Activated CD4-positive, alpha-beta T cell treated with anti-CD3 and anti-CD28 coated beads, Interleukin-2, amount 10 ng/mL, durations not matched to agents 24 days and 14 days (primary cell): ENCODE data around the gene COMT. TPM values are rescaled to one million over a fixed set of nuclear protein-coding genes. Genes with fewer than 3 reads are reported as not detected.

ENCODE experiments used
- DNase-seq: peaks from one replicate; pipeline ENCODE4 v3.0.0; 2022
- H3K27ac Mint-ChIP-seq: one replicate; pipeline ENCODE4 v1.8.0; 2022; ENCODE audit warnings: mild to moderate bottlenecking, mixed read lengths
- H3K27me3 Mint-ChIP-seq: one replicate; pipeline ENCODE4 v1.8.0; 2022; ENCODE audit warnings: mixed read lengths
- H3K36me3 Mint-ChIP-seq: one replicate; pipeline ENCODE4 v1.8.0; 2022; ENCODE audit warnings: low read depth, mild to moderate bottlenecking, mixed read lengths
- H3K4me1 Mint-ChIP-seq: one replicate; pipeline ENCODE4 v1.8.0; 2021; ENCODE audit warnings: mixed read lengths
- H3K4me3 Mint-ChIP-seq: one replicate; pipeline ENCODE4 v1.8.0; 2022; ENCODE audit warnings: mild to moderate bottlenecking, moderate library complexity, mixed read lengths
- H3K9me3 Mint-ChIP-seq: one replicate; pipeline ENCODE4 v1.8.0; 2021; ENCODE audit warnings: mixed read lengths
- intact Hi-C: fragments of 100-400 bp; cut with micrococcal nuclease; formaldehyde crosslinking; loops from one replicate; pipeline ENCODE4 v1.15.1; 2023
- total RNA-seq: library from RNA; stranded (reverse); gene quantifications from 2 replicates; pipeline ENCODE4 v1.2.3, GENCODE V29; 2022

Gene COMT
- total RNA-seq, 1 donor from 2014 or later = 110 TPM

DNA sequence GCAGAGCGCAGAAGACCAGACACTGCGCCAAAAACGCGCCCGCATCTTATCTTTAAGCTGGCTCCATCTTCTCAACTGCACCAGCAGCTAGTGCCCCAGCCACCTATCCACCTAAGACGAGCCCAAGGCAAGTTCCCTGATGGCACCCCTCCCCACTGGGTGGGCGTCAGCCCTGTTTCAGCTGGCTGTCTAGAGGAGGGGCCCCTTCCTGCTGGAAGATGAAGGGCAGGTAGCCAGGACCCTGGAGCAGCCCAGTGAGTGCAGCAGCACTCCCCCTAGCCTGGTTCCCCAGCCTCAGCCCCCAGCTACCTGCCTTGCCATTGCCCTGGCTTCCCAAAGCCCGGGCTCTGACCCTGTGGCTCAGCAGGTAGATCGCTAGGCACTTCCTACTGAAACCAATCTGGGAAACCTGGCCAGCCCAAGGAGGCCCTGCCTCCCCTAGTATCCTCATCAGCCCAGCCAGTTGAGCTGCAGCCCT is 46.8 kb downstream of the COMT start:
- no peaks in the 10 kb centered on the region for H3K36me3 Mint-ChIP-seq
- H3K27me3 Mint-ChIP-seq = peaks cover 3% of the 10 kb centered on the region

DNA sequence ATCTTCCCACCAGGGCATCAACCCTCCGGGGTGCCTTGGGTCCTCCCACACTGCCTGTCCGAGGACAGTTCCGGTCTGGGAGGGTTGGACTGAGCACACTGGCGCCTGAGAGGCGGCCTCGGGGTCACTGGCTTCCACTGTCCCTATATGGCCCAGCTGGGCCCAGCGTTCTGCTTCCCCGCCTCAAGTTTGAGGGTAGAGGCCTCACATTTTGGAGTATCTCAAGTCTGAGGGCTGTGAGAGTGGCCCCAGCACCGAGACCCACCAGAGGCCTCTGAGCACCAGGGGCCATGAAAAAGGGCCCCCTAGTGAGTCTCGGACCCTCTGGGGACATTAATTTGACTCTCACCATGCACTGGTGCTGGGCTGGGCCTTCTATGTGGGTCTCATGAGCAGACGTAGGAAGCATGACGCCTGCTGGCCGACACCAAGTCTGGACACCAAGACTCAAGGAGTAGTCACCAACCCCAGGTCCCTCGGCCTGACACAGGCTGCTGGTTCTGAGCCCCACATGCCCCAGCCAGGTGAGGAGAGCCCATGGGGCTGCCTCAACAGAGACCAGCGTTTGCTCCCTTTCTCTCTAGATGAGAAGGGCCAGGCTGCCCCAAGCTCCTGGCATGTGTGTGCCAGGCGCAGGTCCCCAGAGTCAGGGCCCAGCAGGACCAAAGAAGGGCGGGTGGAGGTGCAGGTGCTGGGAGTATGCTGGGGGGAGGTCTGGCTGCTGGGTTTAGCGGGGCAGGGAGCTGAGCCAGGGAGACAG is 47.6 kb downstream of the COMT start:
- intact Hi-C loops = no loop called here
- H3K27me3 Mint-ChIP-seq = peaks cover 3% of the 10 kb centered on the region
- H3K9me3 Mint-ChIP-seq = no peaks in the 10 kb centered on the region
- DNase-seq = no peak
- H3K4me1 Mint-ChIP-seq = no peaks in the 10 kb centered on the region
- no peak overlapping the region for H3K27ac Mint-ChIP-seq
- H3K36me3 Mint-ChIP-seq = no peaks in the 10 kb centered on the region
- H3K4me3 Mint-ChIP-seq = no peak overlapping the region

More for the DNA sequence above, 46.8 kb downstream of the COMT start:
- DNase-seq = no peak
- no peaks in the 10 kb centered on the region for H3K4me1 Mint-ChIP-seq
- H3K9me3 Mint-ChIP-seq = no peaks in the 10 kb centered on the region
- H3K27ac Mint-ChIP-seq = no peak overlapping the region
- H3K4me3 Mint-ChIP-seq = no peak overlapping the region
- intact Hi-C loops = no loop called here

DNA sequence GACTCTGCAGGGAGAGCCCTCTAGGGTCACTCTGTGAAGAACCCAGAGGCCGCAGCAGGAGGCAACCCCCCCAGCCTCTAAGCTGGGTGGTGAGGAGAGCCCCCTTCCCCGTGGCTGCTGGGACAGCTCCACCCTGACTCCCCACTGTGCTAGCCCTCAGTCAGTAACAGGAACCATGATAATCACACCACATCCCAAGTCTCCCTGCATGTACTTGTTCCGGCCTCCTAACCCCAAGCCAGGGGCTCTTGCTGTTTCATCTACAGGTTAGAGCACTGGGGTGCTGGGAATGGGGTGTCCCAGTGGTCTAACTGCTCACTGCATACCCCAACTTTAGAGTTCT is 48.1 kb downstream of the COMT start:
- intact Hi-C loops = no loop called here
- no peaks in the 10 kb centered on the region for H3K36me3 Mint-ChIP-seq
- peaks cover 3% of the 10 kb centered on the region for H3K27me3 Mint-ChIP-seq
- H3K27ac Mint-ChIP-seq = no peak overlapping the region
- no peak overlapping the region for H3K4me3 Mint-ChIP-seq
- no peak for DNase-seq
- H3K9me3 Mint-ChIP-seq = no peaks in the 10 kb centered on the region
- H3K4me1 Mint-ChIP-seq = no peaks in the 10 kb centered on the region

DNA sequence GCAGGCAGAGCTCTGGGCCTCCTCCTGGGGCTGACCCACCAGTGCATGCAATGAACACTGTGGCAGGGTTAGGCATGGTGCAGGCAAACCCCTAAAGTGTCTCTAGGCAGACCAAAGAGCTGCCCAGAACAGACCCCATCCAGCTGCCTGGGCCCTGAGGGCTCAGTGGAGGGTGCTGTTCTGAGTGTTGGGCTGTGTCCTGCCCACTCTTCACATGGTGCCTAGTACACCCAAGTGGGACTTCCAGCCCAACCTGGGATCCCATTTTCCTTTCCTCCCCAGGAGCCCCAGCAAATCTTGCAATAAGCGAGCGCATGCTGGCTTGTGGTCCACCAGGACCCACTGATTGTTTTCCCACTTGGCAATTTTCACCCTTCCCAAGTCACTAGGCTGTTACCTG is 48.6 kb downstream of the COMT start:
- intact Hi-C loops = no loop called here
- Mint-ChIP-seq H3K27me3 (peaks cover 3% of the 10 kb centered on the region), H3K9me3 (no peaks in the 10 kb centered on the region), H3K27ac (no peak overlapping the region), H3K4me3 (no peak overlapping the region), H3K36me3 (no peaks in the 10 kb centered on the region), H3K4me1 (no peaks in the 10 kb centered on the region)
- no peak for DNase-seq

DNA sequence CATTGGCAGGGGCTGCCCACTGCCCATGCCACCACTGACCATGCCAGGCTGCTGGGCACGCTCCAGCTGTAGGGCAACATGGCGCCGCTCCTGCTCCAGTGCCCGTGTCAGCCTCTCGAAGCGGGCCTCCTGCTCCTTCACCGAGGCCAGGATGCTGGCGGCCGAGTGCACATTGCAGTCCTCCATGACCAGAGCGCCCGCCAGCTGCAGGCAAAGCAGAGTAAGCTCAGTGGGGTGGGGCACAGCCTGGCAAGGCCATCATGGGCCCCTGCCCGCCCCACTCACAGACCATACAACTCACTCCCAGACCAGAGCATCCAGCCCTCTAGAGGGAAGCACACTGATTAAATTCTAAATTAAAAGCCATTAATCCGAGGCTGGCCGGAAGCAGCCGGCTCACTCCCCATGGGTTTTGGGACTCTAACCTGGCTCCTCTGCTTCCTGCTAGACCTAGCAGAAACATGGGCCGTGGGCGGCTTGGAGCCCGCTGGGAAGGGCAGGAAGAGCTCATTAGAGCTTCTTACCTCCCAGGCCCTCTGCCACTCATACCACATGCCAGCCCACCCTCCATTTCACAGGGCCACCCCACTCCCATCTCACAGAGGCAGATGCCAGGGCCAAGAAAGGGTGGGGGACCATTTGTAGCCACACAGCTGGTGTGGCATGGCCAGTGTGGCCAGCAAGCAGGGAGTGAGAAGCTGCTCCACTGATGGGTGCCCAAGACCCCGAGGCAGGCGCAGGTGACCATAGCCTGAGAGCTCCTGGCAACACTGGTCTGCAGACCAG is 49.2 kb downstream of the COMT start:
- no peak for DNase-seq
- H3K27me3 Mint-ChIP-seq = no peaks in the 10 kb centered on the region
- intact Hi-C loops = no loop called here
- no peaks in the 10 kb centered on the region for H3K36me3 Mint-ChIP-seq
- H3K9me3 Mint-ChIP-seq = no peaks in the 10 kb centered on the region
- no peaks in the 10 kb centered on the region for H3K4me1 Mint-ChIP-seq
- no peak overlapping the region for H3K27ac Mint-ChIP-seq
- H3K4me3 Mint-ChIP-seq = no peak overlapping the region

DNA sequence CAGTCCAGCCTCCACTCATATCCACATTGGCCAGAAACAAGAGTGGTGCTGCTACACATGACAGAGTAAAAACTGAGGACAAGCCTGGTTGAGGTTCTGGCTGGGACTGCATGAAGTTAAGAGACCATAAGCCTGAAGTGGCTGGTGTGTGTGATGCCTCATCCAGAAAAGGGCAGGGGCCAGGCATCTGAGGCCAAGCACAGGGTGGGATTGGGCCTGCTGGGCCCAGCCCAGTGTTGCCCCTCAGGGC is 49.7 kb downstream of the COMT start:
- DNase-seq = no peak
- Mint-ChIP-seq H3K9me3 (no peaks in the 10 kb centered on the region), H3K36me3 (no peaks in the 10 kb centered on the region), H3K27me3 (no peaks in the 10 kb centered on the region), H3K4me1 (no peaks in the 10 kb centered on the region), H3K27ac (no peak overlapping the region), H3K4me3 (no peak overlapping the region)
- intact Hi-C loops = no loop called here

DNA sequence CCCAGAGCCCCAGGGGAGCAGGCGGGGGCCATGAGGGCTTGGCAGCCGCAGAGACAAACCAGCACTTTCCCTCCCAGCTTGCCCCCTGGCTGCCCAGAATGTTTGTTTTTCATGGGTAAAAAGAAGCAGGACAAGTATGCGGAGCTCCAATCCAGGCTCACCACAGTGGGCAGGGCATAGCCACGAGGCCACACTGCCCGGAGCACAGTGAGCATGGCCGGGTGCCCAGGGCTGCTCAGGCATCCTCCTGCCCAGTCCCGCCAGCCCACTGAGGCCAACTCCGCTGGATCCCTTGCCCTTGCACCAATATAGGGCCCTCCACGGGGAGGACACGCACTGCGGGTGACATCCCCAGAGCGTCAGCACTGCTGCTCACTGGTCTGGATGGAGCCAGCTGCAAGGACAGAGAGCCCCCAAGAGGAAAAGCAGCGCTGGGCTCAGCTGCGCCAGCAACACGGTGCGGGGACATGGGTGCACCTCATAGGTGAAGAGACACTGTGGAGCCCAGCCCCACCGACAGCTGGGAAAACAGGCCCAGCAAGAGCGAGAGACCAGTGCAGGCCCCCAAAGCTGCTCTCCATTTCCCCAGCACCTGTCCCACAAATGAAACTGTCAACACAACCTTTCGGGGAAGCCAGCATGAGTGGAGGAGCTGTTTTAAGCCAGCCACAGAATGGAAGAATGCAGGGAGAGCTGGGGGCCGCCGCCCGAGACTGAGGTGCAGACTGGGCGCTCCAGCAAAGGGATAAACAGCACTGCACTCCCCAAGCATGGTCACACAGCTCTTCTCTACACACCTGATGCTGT is 50.3 kb downstream of the COMT start:
- intact Hi-C loops = no loop called here
- DNase-seq = no peak
- Mint-ChIP-seq H3K4me3 (no peak overlapping the region), H3K4me1 (no peaks in the 10 kb centered on the region), H3K36me3 (no peaks in the 10 kb centered on the region), H3K9me3 (no peaks in the 10 kb centered on the region), H3K27me3 (no peaks in the 10 kb centered on the region), H3K27ac (no peak overlapping the region)

DNA sequence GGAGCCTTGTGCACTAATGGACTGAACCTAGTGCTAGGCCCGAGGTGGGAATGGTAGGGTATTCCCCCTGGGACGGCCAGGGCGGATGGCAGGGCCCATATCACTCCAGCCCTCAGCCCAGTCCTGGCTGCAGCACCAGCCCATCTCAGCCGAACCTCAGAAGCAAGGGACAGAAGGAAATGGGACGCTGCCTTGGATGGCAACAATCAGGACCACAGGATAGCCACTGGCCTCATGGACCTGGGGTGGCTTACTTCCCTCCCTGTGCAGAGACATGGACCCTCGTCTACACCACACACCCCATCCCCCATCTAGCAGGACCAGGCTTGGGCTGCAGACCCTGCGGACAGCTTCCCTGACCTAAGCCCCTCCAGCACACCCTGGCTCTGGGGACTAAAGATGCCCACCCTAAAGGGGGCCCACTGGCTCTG is 50.9 kb downstream of the COMT start:
- intact Hi-C loops = no loop called here
- H3K36me3 Mint-ChIP-seq = no peaks in the 10 kb centered on the region
- no peak overlapping the region for H3K4me3 Mint-ChIP-seq
- DNase-seq = no peak
- no peaks in the 10 kb centered on the region for H3K27me3 Mint-ChIP-seq
- no peak overlapping the region for H3K27ac Mint-ChIP-seq
- no peaks in the 10 kb centered on the region for H3K4me1 Mint-ChIP-seq
- no peaks in the 10 kb centered on the region for H3K9me3 Mint-ChIP-seq

DNA sequence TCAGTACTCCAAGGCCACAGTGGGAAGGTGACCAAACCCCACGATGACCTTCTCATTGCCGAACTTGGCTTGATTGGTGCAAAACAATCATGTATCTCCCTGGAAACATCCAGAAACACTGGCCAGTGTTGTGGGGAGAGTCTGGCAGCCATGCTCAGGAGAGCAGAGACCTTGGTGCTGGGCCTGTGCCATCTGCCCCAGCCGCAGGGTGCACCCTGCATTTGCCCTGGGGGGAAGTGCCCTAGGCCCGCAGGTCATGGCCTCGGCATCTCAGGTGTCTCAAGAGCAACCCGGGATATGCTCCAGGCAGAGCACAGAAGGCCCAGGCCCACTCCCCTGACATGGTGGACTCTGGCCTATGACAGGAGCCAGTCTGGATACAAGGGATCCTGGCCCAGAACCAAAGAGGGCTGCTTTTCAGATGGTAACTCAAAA is 51.4 kb downstream of the COMT start:
- H3K36me3 Mint-ChIP-seq = no peaks in the 10 kb centered on the region
- no peaks in the 10 kb centered on the region for H3K27me3 Mint-ChIP-seq
- DNase-seq = no peak
- no peaks in the 10 kb centered on the region for H3K9me3 Mint-ChIP-seq
- intact Hi-C loops = no loop called here
- H3K4me3 Mint-ChIP-seq = no peak overlapping the region
- no peak overlapping the region for H3K27ac Mint-ChIP-seq
- no peaks in the 10 kb centered on the region for H3K4me1 Mint-ChIP-seq

DNA sequence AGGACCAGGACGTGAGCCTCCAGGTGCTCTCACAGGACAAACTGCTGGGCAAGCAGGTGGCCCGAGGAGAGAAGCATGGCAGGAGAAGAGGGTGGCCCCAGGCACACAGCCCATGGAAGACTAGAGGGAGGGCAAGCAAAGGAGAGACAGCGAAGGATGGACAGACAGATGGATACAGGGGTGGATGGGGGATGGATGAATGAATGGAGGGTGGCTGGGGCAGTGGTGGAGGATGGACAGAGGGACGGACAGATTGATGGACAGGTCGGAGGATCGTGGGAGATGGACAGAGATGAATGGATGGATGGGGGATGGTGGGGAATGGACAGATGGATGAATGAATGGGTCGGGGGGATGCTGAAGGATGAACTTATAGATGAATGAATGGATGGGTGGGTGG is 52.4 kb downstream of the COMT start:
- H3K4me3 Mint-ChIP-seq = no peak overlapping the region
- H3K27ac Mint-ChIP-seq = no peak overlapping the region
- H3K4me1 Mint-ChIP-seq = no peaks in the 10 kb centered on the region
- no peak for DNase-seq
- no peaks in the 10 kb centered on the region for H3K9me3 Mint-ChIP-seq
- intact Hi-C loops = no loop called here
- no peaks in the 10 kb centered on the region for H3K27me3 Mint-ChIP-seq
- H3K36me3 Mint-ChIP-seq = no peaks in the 10 kb centered on the region

DNA sequence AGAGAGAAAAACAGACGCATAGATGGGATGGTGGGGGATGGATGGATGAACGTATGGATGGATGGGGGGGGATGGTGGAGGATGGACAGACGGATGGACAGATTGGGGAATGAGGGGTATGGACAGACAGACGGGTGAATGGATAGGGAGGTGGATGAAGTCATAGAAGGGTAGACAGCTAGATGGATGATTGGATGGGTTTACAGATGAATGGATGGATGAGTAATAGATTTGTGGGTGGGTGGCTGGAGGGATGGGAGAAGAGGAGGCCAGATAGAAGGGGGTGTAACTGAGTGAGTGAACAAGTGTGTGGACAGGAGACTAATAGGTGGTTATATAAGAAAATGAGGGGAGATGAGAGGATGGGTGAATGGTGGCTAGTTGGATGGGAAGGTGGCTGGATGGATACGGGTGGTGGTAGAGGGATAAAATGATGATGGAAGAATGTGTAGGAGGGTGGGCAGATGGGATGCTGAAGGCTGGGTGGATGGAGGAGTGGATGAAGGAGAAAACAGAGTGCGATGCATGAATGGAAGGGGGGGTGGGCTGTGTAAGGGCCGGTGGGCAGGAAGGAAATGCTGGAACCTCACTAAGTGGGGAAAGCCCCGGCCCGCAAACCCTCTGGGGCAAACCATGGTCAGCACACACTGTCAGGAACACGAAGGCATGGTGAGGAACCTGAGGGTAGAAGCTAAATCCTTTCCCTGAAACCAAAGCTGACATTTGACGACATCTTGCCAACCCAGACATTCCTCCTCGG is 53.5 kb downstream of the COMT start:
- Mint-ChIP-seq H3K4me1 (no peaks in the 10 kb centered on the region), H3K9me3 (no peaks in the 10 kb centered on the region), H3K4me3 (no peak overlapping the region), H3K36me3 (no peaks in the 10 kb centered on the region), H3K27ac (no peak overlapping the region), H3K27me3 (no peaks in the 10 kb centered on the region)
- no peak for DNase-seq
- intact Hi-C loops = no loop called here

DNA sequence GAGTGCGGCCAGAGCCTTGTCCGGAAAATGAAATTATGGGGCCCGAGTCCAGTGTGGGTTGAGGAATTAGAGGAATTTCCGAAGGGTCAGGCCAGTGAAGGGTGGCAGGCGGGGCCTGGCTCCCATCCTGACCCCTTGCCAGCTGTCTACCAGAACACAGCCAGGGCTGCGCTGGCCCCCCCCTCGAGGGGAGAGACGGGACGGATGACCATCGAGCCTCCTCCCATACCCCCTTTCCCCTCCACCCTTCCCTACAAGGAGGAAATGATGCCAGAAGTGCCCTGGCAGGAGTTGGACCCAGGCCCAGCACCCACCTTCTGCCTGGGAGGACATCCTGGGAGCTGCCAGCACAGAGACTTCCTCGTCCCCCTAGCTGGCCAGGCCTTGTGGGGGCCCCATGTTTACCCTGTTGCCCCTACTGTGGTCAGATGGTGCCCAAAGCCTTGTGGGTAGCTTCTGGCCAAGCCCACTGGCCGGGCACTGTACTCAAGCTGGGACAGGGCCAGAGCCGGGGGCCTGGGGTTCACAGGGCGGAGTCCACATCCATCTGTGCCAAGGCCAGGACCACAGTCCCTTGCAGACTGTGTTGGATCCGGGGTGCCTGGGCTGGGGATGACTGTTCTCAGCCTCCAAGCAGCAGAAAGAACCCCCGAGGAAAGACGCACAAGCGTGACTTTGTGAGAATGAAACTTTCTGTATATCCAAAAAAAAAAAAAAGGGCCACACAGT is 54.2 kb downstream of the COMT start:
- H3K4me3 Mint-ChIP-seq = no peak overlapping the region
- intact Hi-C loops = no loop called here

DNA sequence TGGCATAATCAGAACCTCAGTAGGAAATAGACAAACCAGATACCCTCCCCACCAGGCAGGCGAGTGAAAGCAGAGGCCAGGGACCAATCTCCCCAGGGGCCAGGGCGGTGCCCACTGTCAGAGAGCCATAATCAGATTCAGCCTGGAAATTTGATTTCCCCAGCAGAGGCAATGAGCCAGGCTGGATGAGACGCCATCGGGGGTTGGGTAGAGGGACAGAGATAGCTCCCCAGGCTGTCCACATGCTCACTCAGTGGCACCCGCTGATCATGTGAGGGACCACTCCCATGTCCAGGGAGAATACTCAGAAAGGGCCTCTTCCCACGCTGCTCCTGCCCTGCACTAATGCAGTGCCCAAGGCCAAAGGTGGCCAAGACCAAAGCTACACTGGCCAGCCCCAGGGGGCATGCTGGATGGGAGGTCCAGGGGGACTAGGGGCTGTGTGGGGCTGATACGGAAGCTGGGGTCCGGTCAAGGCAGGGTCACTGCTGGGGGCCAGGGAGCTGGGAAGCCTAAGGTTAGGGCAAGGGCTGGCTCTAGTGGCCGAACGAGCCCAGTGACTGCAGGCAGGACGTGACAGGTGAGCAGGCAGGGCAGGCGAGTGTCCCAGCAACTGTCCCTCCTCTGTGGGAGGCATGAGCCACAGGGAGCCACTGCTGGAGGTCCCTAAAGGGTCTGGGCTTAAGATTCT is 55.3 kb downstream of the COMT start:
- peaks cover 3% of the 10 kb centered on the region for H3K27me3 Mint-ChIP-seq
- no peaks in the 10 kb centered on the region for H3K4me1 Mint-ChIP-seq
- H3K9me3 Mint-ChIP-seq = no peaks in the 10 kb centered on the region
- no peak for DNase-seq
- intact Hi-C loops = no loop called here
- no peak overlapping the region for H3K27ac Mint-ChIP-seq
- no peaks in the 10 kb centered on the region for H3K36me3 Mint-ChIP-seq
- no peak overlapping the region for H3K4me3 Mint-ChIP-seq

More for the DNA sequence above, 54.2 kb downstream of the COMT start:
- H3K27ac Mint-ChIP-seq = no peak overlapping the region
- no peaks in the 10 kb centered on the region for H3K9me3 Mint-ChIP-seq
- H3K36me3 Mint-ChIP-seq = no peaks in the 10 kb centered on the region
- H3K27me3 Mint-ChIP-seq = no peaks in the 10 kb centered on the region
- H3K4me1 Mint-ChIP-seq = no peaks in the 10 kb centered on the region
- DNase-seq = no peak
